Activated naive CD4-positive, alpha-beta T cell treated with anti-CD3 and anti-CD28 coated beads, Interleukin-2, amount 10 ng/mL, durations not matched to agents 7 days and 5 days (primary cell): ENCODE data around the gene CRAMP1.

Source experiments
- CTCF ChIA-PET: fragments of 350-600 bp; sonication (Branson Sonifier 250); formaldehyde crosslinking; loops from one replicate; lab custom pipeline; 2021; ENCODE audit warnings: antibody characterized with exemption; lab: Charles Lee
- DNase-seq: peaks from one replicate; pipeline ENCODE4 v3.0.0-alpha.2; 2020
- H3K27ac Mint-ChIP-seq: one replicate; pipeline ENCODE4 v1.8.0; 2021; ENCODE audit warnings: mild to moderate bottlenecking, moderate library complexity, mixed read lengths
- H3K27me3 Mint-ChIP-seq: one replicate; pipeline ENCODE4 v1.8.0; 2021; ENCODE audit warnings: mild to moderate bottlenecking, mixed read lengths
- H3K36me3 Mint-ChIP-seq: one replicate; pipeline ENCODE4 v1.8.0; 2021; ENCODE audit warnings: mixed read lengths
- H3K4me1 Mint-ChIP-seq: one replicate; pipeline ENCODE4 v1.8.0; 2021; ENCODE audit warnings: mixed read lengths
- H3K4me3 Mint-ChIP-seq: one replicate; pipeline ENCODE4 v1.8.0; 2021; ENCODE audit warnings: mild to moderate bottlenecking, moderate library complexity, mixed read lengths
- H3K9me3 Mint-ChIP-seq: one replicate; pipeline ENCODE4 v1.8.0; 2021; ENCODE audit warnings: mixed read lengths

Gene CRAMP1

GRCh38 chr16:1651094-1651973 lies 39.2 kb downstream of the CRAMP1 start:
- no peak overlapping the region for H3K4me3 Mint-ChIP-seq
- DNase-seq, result peak; percentile 24
- H3K27me3 Mint-ChIP-seq, result no peaks in the 10 kb centered on the region
- H3K27ac Mint-ChIP-seq, result peak overlapping the region; percentile 2
- H3K36me3 Mint-ChIP-seq, result peaks cover 40% of the 10 kb centered on the region
- no peaks in the 10 kb centered on the region for H3K9me3 Mint-ChIP-seq
- H3K4me1 Mint-ChIP-seq, result peaks cover 10% of the 10 kb centered on the region
- CTCF ChIA-PET, result no interaction called here

DNA sequence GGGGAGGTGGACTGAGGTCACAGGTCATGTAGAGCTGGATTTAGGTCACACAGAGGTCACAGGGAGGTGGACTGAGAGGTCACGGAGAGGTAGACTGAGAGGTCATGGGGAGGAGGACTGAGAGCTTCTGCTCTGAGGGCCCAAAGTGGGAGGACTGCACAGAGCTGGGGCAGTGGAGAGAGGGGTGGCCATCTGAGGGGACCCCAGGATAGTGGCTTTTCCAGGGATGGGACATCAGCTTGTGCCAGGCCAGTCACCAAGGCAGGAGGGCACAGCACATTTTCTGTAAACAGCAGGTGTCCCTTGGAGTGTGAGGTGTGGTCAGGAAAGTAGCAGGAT lies 39.8 kb downstream of the CRAMP1 start:
- no peak for DNase-seq
- no peaks in the 10 kb centered on the region for H3K9me3 Mint-ChIP-seq
- CTCF ChIA-PET, result interaction anchor here (1.1 kb wide), 1 partner anchor 53 kb away, joined by 3 read pairs; no protein-coding TSS in a partner anchor
- no peaks in the 10 kb centered on the region for H3K27me3 Mint-ChIP-seq
- H3K27ac Mint-ChIP-seq, result no peak overlapping the region
- H3K4me3 Mint-ChIP-seq, result no peak overlapping the region
- H3K36me3 Mint-ChIP-seq, result peaks cover 36% of the 10 kb centered on the region
- H3K4me1 Mint-ChIP-seq, result peaks cover 4% of the 10 kb centered on the region

DNA sequence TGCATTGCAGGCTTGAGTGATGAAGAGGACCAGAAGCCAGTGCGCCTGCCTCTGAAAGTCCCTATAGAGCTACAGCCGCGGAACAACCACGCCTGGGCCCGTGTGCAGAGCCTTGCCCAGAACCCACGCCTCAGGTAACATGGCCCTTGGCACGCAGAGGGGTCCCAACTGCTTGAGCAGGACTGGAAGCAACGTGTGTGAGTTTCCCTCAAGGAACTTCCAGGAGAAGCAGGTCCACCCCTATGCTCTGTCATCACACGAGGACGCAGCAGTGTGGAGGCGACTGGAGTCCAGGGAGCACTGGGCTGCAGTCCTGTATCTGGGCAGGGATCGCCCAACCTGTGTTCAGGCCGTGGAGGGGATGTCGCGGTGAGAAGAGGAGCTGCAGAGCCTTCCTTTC lies 40.9 kb downstream of the CRAMP1 start:
- no peak for DNase-seq
- Mint-ChIP-seq H3K27me3 (no peaks in the 10 kb centered on the region), H3K4me3 (no peak overlapping the region), H3K36me3 (peaks cover 32% of the 10 kb centered on the region), H3K9me3 (no peaks in the 10 kb centered on the region), H3K27ac (no peak overlapping the region), H3K4me1 (no peaks in the 10 kb centered on the region)
- CTCF ChIA-PET, result interaction anchor here (1.1 kb wide), 1 partner anchor 52 kb away, joined by 3 read pairs; no protein-coding TSS in a partner anchor

GRCh38 chr16:1654505-1655268 lies 42.5 kb downstream of the CRAMP1 start:
- CTCF ChIA-PET, result interaction anchor here (2.0 kb wide), 1 partner anchor 15 kb away, joined by 5 read pairs; no protein-coding TSS in a partner anchor
- H3K4me1 Mint-ChIP-seq, result no peaks in the 10 kb centered on the region
- no peak overlapping the region for H3K4me3 Mint-ChIP-seq
- H3K9me3 Mint-ChIP-seq, result no peaks in the 10 kb centered on the region
- no peak for DNase-seq
- no peaks in the 10 kb centered on the region for H3K27me3 Mint-ChIP-seq
- no peak overlapping the region for H3K27ac Mint-ChIP-seq
- H3K36me3 Mint-ChIP-seq, result peaks cover 33% of the 10 kb centered on the region

- Mint-ChIP-seq H3K4me1 (no peaks in the 10 kb centered on the region), H3K27ac (no peak overlapping the region), H3K36me3 (peaks cover 34% of the 10 kb centered on the region), H3K4me3 (no peak overlapping the region), H3K9me3 (no peaks in the 10 kb centered on the region), H3K27me3 (no peaks in the 10 kb centered on the region)
- DNase-seq, result no peak
- CTCF ChIA-PET, result interaction anchor here (2.0 kb wide), 1 partner anchor 14 kb away, joined by 5 read pairs; no protein-coding TSS in a partner anchor
These were observed 43.2 kb downstream of the CRAMP1 start for GRCh38 chr16:1655269-1655807.

DNA sequence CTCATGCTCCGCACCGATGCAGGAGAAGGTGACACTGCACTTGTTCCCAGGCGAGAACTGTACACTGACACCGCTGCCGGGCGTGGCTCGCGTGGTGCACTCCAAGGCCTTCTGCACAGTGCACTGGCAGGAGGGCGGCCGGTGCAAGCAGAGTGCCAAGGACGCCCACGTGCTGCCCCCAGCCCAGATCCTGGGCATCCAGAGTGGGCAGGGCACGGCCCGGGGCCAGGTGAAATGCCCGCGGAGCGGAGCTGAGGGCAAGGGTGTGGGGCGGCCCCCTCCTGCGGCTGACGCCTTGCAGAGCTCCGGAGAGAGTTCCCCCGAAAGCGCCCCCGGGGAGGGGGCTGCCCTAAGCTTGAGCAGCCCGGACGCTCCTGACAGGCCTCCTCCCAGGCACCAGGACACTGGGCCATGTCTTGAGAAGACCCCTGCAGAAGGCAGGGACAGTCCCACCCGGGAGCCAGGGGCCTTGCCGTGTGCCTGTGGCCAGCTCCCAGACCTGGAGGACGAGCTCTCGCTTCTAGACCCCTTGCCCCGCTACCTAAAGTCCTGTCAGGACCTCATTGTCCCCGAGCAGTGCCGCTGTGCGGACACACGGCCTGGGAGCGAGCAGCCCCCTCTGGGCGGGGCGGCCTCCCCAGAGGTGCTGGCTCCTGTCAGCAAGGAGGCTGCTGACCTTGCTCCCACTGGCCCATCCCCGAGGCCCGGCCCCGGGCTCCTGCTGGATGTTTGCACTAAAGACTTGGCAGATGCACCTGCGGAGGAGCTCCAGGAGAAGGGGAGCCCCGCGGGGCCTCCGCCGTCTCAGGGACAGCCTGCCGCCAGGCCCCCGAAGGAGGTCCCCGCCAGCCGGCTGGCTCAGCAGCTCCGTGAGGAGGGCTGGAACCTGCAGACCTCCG lies 44.0 kb downstream of the CRAMP1 start:
- no peak overlapping the region for H3K27ac Mint-ChIP-seq
- H3K4me3 Mint-ChIP-seq, result no peak overlapping the region
- H3K9me3 Mint-ChIP-seq, result no peaks in the 10 kb centered on the region
- H3K36me3 Mint-ChIP-seq, result peaks cover 27% of the 10 kb centered on the region
- no peaks in the 10 kb centered on the region for H3K4me1 Mint-ChIP-seq
- H3K27me3 Mint-ChIP-seq, result no peaks in the 10 kb centered on the region
- CTCF ChIA-PET, result interaction anchor here (2.0 kb wide), 1 partner anchor 13 kb away, joined by 5 read pairs; no protein-coding TSS in a partner anchor
- DNase-seq, result no peak

GRCh38 chr16:1656808-1657617 lies 44.9 kb downstream of the CRAMP1 start:
- Mint-ChIP-seq H3K9me3 (no peaks in the 10 kb centered on the region), H3K4me3 (no peak overlapping the region), H3K36me3 (peaks cover 20% of the 10 kb centered on the region), H3K4me1 (no peaks in the 10 kb centered on the region), H3K27ac (no peak overlapping the region), H3K27me3 (no peaks in the 10 kb centered on the region)
- no peak for DNase-seq
- CTCF ChIA-PET, result no interaction called here

- H3K36me3 Mint-ChIP-seq, result peaks cover 23% of the 10 kb centered on the region
- no peaks in the 10 kb centered on the region for H3K9me3 Mint-ChIP-seq
- no peak for DNase-seq
- H3K4me1 Mint-ChIP-seq, result no peaks in the 10 kb centered on the region
- no peaks in the 10 kb centered on the region for H3K27me3 Mint-ChIP-seq
- peak overlapping the region; percentile 75 for H3K27ac Mint-ChIP-seq
- no peak overlapping the region for H3K4me3 Mint-ChIP-seq
- CTCF ChIA-PET, result no interaction called here
These were observed 45.7 kb downstream of the CRAMP1 start for GRCh38 chr16:1657841-1658240.

DNA sequence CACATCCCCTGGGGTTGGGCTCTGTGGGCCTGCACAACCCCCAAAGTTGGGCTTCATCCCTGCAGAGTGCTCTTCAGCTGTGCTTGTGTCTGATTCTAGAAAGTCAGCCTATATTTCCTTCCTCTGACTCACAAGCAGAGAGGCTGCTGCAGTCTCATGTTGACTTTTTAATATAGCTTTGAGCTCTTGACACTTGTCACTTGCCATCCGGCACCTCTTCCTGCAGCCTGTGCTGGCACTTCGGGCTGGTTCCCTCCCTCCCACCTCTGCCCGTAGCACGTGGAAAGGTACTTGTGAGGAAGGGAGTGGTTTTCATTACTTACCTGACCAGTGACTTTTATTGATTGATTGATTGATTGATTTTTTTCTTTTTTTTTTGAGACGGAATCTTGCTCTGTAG lies 46.9 kb downstream of the CRAMP1 start:
- Mint-ChIP-seq H3K4me1 (no peaks in the 10 kb centered on the region), H3K9me3 (no peaks in the 10 kb centered on the region), H3K27ac (no peak overlapping the region), H3K36me3 (peaks cover 30% of the 10 kb centered on the region), H3K4me3 (no peak overlapping the region), H3K27me3 (no peaks in the 10 kb centered on the region)
- no peak for DNase-seq
- CTCF ChIA-PET, result no interaction called here

DNA sequence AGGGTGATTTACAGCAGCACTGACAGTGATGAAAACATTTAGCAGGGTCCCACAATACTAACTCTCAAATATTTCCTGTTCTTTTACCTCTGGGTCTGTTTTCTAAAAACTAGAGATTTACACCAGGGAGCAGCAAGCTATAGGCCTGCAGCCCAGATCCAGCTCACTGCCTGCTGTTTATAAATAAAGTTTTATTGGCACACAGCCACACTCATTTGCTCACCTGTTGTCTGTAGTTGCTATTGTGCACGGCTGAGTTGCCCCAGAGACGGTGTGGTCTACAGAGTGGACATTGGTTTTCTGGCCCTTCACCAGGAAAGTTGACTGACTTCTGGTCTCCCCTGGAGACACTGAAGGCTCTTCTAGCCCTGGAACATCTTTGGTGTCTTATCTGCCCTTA lies 49.7 kb downstream of the CRAMP1 start:
- no peaks in the 10 kb centered on the region for H3K9me3 Mint-ChIP-seq
- no peaks in the 10 kb centered on the region for H3K4me1 Mint-ChIP-seq
- no peak for DNase-seq
- H3K4me3 Mint-ChIP-seq, result no peak overlapping the region
- no peak overlapping the region for H3K27ac Mint-ChIP-seq
- H3K27me3 Mint-ChIP-seq, result no peaks in the 10 kb centered on the region
- CTCF ChIA-PET, result no interaction called here
- peaks cover 26% of the 10 kb centered on the region for H3K36me3 Mint-ChIP-seq

DNA sequence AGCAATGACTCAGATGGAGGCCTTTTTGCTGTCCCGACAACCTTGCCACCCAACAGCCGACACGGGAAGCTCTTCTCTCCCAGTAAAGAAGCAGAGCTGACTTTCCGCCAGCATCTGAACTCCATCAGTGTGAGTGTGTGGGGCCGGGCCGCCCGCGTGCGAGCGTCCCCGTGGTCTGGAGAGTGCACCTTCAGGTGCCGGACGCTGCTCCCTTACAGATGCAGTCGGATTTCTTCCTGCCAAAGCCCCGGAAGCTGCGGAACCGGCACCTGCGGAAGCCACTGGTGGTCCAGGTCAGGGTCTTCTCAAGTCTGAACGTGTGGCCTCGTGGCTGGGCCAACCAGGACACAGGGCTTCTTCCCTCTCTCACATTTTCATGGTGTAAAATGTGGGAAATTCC lies 50.4 kb downstream of the CRAMP1 start:
- Mint-ChIP-seq H3K36me3 (peaks cover 28% of the 10 kb centered on the region), H3K27me3 (no peaks in the 10 kb centered on the region), H3K9me3 (no peaks in the 10 kb centered on the region), H3K4me1 (no peaks in the 10 kb centered on the region), H3K4me3 (no peak overlapping the region), H3K27ac (no peak overlapping the region)
- DNase-seq, result no peak
- CTCF ChIA-PET, result no interaction called here

DNA sequence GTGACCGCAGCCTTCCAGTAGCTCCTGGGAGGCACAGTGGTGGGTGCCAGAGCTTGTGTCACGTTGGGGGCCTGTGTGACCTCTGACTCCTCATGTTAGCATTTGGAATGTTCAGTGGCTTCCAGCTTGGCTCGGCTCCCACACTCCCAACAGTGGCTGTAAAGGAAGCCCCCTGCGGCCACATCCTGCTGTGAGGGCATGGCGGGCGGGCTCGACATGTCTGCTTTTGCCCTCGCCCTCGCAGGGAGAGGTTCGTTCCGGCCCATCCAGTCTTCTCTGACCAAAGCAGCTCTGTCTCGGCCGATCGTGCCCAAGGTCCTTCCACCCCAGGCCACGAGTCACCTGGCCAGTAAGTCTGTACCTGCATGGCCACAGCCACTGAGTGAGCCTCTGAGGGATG lies 53.7 kb downstream of the CRAMP1 start:
- Mint-ChIP-seq H3K36me3 (peaks cover 44% of the 10 kb centered on the region), H3K9me3 (no peaks in the 10 kb centered on the region), H3K4me3 (no peak overlapping the region), H3K27me3 (no peaks in the 10 kb centered on the region), H3K4me1 (no peaks in the 10 kb centered on the region), H3K27ac (no peak overlapping the region)
- DNase-seq, result no peak
- CTCF ChIA-PET, result interaction anchor here (1.4 kb wide), 1 partner anchor 12 kb away, joined by 4 read pairs; the partner anchor contains the start of gene JPT2

DNA sequence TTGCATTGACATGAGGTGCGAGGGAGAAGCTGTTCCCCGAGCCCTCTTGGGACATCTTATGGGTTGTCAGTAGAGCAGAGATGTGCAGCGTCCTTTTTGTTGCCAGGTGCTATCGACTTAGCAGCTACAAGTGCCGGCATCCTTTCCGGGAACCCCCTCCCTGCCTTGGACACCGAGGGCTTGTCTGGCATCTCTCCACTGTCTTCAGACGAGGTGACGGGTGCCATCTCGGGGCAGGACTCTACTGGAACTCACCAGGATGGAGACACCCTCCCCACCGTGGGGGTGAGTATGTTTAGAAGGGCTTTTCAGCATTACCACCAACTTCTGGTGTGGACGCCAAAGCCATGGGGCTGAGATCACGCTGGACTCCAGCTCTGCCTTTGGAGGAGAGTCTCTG lies 54.2 kb downstream of the CRAMP1 start:
- H3K36me3 Mint-ChIP-seq, result peaks cover 49% of the 10 kb centered on the region
- no peaks in the 10 kb centered on the region for H3K27me3 Mint-ChIP-seq
- DNase-seq, result no peak

More for the DNA sequence above, 54.2 kb downstream of the CRAMP1 start:
- Mint-ChIP-seq H3K4me1 (no peaks in the 10 kb centered on the region), H3K4me3 (no peak overlapping the region), H3K9me3 (no peaks in the 10 kb centered on the region), H3K27ac (no peak overlapping the region)
- CTCF ChIA-PET, result interaction anchor here (1.4 kb wide), 1 partner anchor 11 kb away, joined by 4 read pairs; the partner anchor contains the start of gene JPT2
